Small intestine (tissue), 16 donors: ENCODE measurements around the gene HAUS6. TPM values are rescaled to one million over a fixed set of nuclear protein-coding genes. Genes with fewer than 3 reads are reported as not detected.
"Not testable (repeated sequence)": the region's sequence is repeated elsewhere in the genome, so short reads cannot be mapped to it uniquely, and the experiment has no call there.

Experiments used
- DNase-seq, 2 donors: peaks; one replicate each; pipeline versions ENCODE4 v3.0.0 to v3.0.0-alpha.2; 2013
- FAIRE-seq: peaks from 2 replicates; lab custom pipeline; 2012; peaks lifted over from hg19 to GRCh38; lab: Jason Lieb, UNC
- H3K27ac ChIP-seq, 3 donors: one replicate each; pipeline ENCODE4 v1.5.1; 2013; ENCODE audit warnings: low read length in 2 of 3, mild to moderate bottlenecking in 2 of 3, control low read depth in 1 of 3, inconsistent platforms in 1 of 3, low read depth in 1 of 3, moderate library complexity in 1 of 3
- H3K27me3 ChIP-seq, 3 donors: one replicate each; pipeline ENCODE4 v1.6.1; 2013; ENCODE audit warnings: low read length in 3 of 3, inconsistent platforms in 1 of 3; ENCODE audit not compliant: control insufficient read depth in 3 of 3, insufficient read depth in 3 of 3
- H3K36me3 ChIP-seq, 3 donors: one replicate each; pipeline ENCODE4 v1.6.1; 2013; ENCODE audit warnings: low read length in 3 of 3, inconsistent platforms in 1 of 3, low read depth in 1 of 3, mild to moderate bottlenecking in 1 of 3, moderate library complexity in 1 of 3; ENCODE audit not compliant: control insufficient read depth in 3 of 3, insufficient read depth in 2 of 3
- H3K4me1 ChIP-seq, 3 donors: one replicate each; pipeline ENCODE4 v1.6.1; 2013; ENCODE audit warnings: low read length in 2 of 3, inconsistent platforms in 1 of 3, low read depth in 1 of 3, mild to moderate bottlenecking in 1 of 3, moderate library complexity in 1 of 3; ENCODE audit not compliant: control insufficient read depth in 3 of 3, insufficient read depth in 2 of 3
- H3K4me3 ChIP-seq, 3 donors: one replicate each; pipeline ENCODE4 v1.5.1; 2013; ENCODE audit warnings: low read length in 3 of 3, control low read depth in 1 of 3, inconsistent platforms in 1 of 3, low read depth in 1 of 3, mild to moderate bottlenecking in 1 of 3, moderate library complexity in 1 of 3
- H3K9me3 ChIP-seq, 2 donors: one replicate each; pipeline ENCODE4 v1.6.1; 2013; ENCODE audit warnings: low read depth in 1 of 2, low read length in 1 of 2; ENCODE audit not compliant: control insufficient read depth in 2 of 2, insufficient read depth in 1 of 2
- WGBS, 3 donors: extraction: QIAGEN DNeasy Blood & Tissue Kit; methylation state at CpG; one replicate each; pipeline ENCODE4 v1.1.7; 2013; 5-methylcytosine and 5-hydroxymethylcytosine counted together
- long read RNA-seq, 10 donors: transcript quantifications; one replicate each; lab custom pipeline, GENCODE V29; 2026
- polyA plus RNA-seq, 4 donors: library from polyadenylated mRNA; stranded (reverse) in 3 of 4; unstranded in 1 of 4; fragments of 200-250 nt in 3 of 4; fragments of 120-200 nt in 1 of 4; gene quantifications; one replicate each; pipeline versions ENCODE4 v1.2.1 to v1.2.3, GENCODE V29; 2013
- donor health status: healthy with polysubstance abuse.
- donor health status: control.
- donor health status: control.
- donor health status: Bipolar disorder and iron deficiency.
- donor health status: healthy.

HAUS6 gene, protein sequence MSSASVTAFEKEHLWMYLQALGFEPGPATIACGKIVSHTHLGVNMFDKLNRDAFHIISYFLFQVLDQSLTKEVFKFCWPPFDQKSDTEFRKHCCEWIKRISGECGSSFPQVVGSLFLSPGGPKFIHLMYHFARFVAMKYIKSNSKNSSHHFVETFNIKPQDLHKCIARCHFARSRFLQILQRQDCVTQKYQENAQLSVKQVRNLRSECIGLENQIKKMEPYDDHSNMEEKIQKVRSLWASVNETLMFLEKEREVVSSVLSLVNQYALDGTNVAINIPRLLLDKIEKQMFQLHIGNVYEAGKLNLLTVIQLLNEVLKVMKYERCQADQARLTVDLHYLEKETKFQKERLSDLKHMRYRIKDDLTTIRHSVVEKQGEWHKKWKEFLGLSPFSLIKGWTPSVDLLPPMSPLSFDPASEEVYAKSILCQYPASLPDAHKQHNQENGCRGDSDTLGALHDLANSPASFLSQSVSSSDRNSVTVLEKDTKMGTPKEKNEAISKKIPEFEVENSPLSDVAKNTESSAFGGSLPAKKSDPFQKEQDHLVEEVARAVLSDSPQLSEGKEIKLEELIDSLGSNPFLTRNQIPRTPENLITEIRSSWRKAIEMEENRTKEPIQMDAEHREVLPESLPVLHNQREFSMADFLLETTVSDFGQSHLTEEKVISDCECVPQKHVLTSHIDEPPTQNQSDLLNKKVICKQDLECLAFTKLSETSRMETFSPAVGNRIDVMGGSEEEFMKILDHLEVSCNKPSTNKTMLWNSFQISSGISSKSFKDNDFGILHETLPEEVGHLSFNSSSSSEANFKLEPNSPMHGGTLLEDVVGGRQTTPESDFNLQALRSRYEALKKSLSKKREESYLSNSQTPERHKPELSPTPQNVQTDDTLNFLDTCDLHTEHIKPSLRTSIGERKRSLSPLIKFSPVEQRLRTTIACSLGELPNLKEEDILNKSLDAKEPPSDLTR
- 1 to 10 TPM; 2.7 to 9.2 (median 3.8) TPM for polyA plus RNA-seq
- long read RNA-seq, donor 1, full-length matches to known transcripts, result 2 of 2 reads
- long read RNA-seq, donor 1, partial matches to known transcripts, result 0 of 2 reads
- long read RNA-seq, donor 1, other reads (novel, unspliced or antisense), result 0 of 2 reads
- long read RNA-seq, donor 2, full-length matches to known transcripts, result 1 of 1 reads
- long read RNA-seq, donor 2, partial matches to known transcripts, result 0 of 1 reads
- long read RNA-seq, donor 2, other reads (novel, unspliced or antisense), result 0 of 1 reads
- long read RNA-seq, donor 3, full-length matches to known transcripts, result 1 of 1 reads
- long read RNA-seq, donor 3, partial matches to known transcripts, result 0 of 1 reads
- long read RNA-seq, donor 3, other reads (novel, unspliced or antisense), result 0 of 1 reads
- long read RNA-seq, donor 4, result 0 reads
- long read RNA-seq, donor 5, result 0 reads
- long read RNA-seq, donor 6, full-length matches to known transcripts, result 1 of 1 reads
- long read RNA-seq, donor 6, partial matches to known transcripts, result 0 of 1 reads
- long read RNA-seq, donor 6, other reads (novel, unspliced or antisense), result 0 of 1 reads
- long read RNA-seq, donor 7, result 0 reads
- long read RNA-seq, donor 8, result 0 reads
- long read RNA-seq, donor 9, result 0 reads
- long read RNA-seq, donor 10, result 0 reads

DNA sequence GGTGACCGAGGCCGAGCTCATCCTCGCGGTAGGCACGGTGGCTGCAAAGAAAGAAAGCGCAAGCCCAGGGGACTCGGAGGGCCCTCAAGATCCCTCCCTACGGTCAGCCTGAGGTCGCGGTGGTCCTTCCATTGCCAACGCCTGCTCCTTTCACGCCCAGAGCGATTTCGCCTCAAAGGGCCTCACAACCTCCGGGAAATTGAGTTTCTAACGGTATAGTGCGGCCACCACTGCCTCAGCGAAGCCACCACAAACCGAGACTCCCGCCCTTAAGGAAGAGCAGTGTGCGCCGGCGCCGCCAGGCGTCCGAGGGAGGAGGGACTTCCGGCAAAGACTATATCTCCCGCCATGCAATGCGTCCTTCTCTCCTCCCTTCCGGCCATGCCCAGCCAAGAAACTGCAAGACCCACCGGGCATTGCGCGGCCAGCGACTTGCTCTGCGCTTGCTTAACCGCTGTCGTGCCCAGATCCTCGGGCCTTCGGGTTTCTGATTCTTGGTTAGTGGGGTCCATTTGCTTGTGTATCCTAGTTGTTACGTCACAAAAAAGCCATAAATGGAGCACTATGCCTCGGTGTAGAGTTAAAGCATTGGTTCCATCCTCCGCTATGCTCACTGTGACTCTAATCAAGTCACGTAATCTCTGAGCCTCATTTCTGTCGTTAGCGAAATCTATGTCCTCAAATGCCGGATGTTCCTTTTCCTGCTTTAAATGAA is at the start of gene HAUS6:
HAUS6 (minus strand) TSS at position 274 of the 715 bp plus-strand sequence; CDS start at position 21, 253 bp downstream.
- Histone ChIP-seq H3K4me1 (peaks cover 0 to 5% (median 5%) of the 10 kb centered on the region in 3 donors), H3K36me3 (peaks cover 0 to 12% (median 0%) of the 10 kb centered on the region in 3 donors), H3K9me3 (no peaks in the 10 kb centered on the region), H3K4me3 (peak within 1 kb of the TSS; percentile 71 to 82 (median 72)), H3K27ac (peak within 1 kb of the TSS; percentile 52 to 98 (median 80)), H3K27me3 (no peaks in the 10 kb centered on the region)
- 6 to 7% (median 7%) methylated on average over 44 to 46 of the region's 46 CpGs for WGBS, 3 donors
- FAIRE-seq (no peak), DNase-seq (peak; percentile 98)

DNA sequence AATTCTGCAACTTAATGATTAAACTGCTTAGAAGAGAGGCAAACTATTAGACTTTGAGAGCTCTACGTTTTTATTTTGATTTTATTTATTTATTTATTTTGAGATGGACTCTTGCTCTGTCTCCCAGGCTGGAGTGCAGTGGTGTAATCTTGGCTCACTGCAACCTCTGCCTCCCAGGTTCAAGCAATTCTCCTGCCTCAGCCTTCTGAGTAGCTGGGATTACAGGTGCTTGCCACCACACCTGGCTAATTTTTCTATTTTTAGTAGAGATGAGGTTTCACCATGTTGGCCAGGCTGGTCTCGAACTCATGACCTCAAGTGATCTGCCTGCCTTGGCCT is 49.4 kb upstream of the HAUS6 start:
- H3K27me3 ChIP-seq, DNase-seq, H3K4me3 ChIP-seq, H3K36me3 ChIP-seq, H3K9me3 ChIP-seq, FAIRE-seq: not testable (repeated sequence)
- 13 to 52% (median 31%) methylated on average over 2 of the region's 2 CpGs for WGBS, 3 donors
- Histone ChIP-seq H3K27ac (peak overlapping the region in 2 of 3 donors; percentile 27 to 90), H3K4me1 (peaks cover 0 to 41% (median 2%) of the 10 kb centered on the region in 3 donors)

DNA sequence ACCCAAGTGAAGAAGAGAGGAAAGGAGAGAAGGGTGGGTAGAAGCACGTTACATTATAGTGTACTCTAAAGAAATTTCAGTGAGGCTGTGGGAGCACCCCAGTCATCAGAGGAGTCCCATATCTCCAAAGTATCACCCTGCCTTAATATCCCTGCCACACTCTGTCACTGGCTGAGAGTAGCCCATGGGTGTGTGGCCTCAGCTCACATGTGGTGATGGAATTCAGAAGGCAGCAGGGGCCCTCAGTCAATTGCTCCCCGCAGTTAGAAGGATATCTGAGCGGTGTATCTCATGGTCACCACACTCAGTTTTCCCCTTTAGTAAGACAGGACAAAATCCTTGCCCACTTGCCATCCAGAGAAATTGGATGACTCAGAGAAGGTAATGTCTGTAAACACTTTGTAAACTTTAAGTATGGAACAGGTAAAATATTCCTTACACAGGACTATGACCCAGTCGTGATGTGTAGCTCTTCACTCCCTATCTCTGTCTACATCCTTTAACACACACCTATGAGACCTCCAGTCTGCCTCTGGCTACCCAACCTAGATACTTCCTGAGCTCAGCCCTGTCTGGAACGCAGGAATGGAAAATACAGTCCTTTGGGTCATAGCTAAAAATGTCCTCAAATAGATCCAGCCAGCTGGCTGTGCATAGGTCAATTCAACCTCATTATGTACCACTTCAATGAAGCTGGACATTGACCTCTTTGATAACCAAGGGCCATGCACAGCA is 48.9 kb upstream of the HAUS6 start:
- DNase-seq (peak; percentile 86 to 93), FAIRE-seq (no peak)
- H3K4me3 ChIP-seq, result no peak overlapping the region
- no peaks in the 10 kb centered on the region for H3K36me3 ChIP-seq
- peaks cover 0 to 41% (median 2%) of the 10 kb centered on the region in 3 donors for H3K4me1 ChIP-seq
- H3K27me3 ChIP-seq, result no peaks in the 10 kb centered on the region
- H3K9me3 ChIP-seq, result no peaks in the 10 kb centered on the region
- WGBS, 3 donors, result 22 to 64% (median 39%) methylated on average over 5 of the region's 5 CpGs
- H3K27ac ChIP-seq, result peak overlapping the region; percentile 58 to 90 (median 83)

DNA sequence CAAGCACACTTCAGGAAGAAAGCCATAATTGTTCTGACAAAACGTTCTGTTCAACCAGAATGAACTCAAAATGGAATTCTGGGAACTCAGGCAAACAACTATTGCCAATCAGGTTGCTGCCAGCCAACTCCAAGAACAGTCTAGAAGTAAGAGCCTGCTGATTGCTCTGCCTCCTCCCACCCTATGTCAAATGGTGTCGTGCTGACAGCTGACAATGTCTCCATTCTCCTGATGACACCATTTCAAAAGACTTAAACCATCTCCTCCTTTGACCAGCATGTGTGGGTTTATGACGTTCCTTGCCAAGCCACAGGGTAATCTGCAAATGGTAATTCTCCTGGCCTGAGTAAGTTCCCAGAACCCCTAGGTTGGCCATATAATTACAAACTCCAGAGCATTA is 46.5 kb upstream of the HAUS6 start:
- no peaks in the 10 kb centered on the region for H3K9me3 ChIP-seq
- peaks cover 0 to 21% (median 2%) of the 10 kb centered on the region in 3 donors for H3K4me1 ChIP-seq
- WGBS, 3 donors, result 62 to 69% (median 64%) methylated on average over 3 of the region's 3 CpGs
- no peak overlapping the region for H3K4me3 ChIP-seq
- no peak for DNase-seq
- H3K27ac ChIP-seq, result no peak overlapping the region
- H3K27me3 ChIP-seq, result no peaks in the 10 kb centered on the region
- H3K36me3 ChIP-seq, result no peaks in the 10 kb centered on the region
- no peak for FAIRE-seq

DNA sequence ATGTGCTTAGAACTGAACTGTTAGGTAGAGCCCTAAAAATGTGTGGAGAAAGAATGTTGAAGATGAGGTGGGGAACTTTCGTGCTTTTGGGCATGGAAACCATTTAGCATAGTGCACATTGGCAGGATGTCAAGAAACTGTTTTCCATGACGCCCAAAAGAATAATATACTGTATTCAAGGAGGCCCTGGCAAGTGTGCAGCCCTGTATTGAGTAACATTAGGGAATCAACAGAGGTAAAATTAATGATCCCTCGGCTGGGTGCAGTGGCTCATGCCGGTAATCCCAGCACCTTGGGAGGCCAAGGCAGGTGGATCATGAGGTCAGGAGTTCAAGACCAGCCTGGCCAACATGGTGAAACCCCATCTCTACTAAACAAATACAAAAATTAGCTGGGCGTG is 45.5 kb upstream of the HAUS6 start:
- DNase-seq, result no peak
- H3K27ac ChIP-seq, result no peak overlapping the region
- no peaks in the 10 kb centered on the region for H3K9me3 ChIP-seq
- 53 to 69% (median 53%) methylated on average over 5 of the region's 5 CpGs for WGBS, 3 donors
- peaks cover 0 to 20% (median 2%) of the 10 kb centered on the region in 3 donors for H3K4me1 ChIP-seq
- no peak overlapping the region for H3K4me3 ChIP-seq
- H3K36me3 ChIP-seq, result no peaks in the 10 kb centered on the region
- FAIRE-seq, result no peak
- no peaks in the 10 kb centered on the region for H3K27me3 ChIP-seq

DNA sequence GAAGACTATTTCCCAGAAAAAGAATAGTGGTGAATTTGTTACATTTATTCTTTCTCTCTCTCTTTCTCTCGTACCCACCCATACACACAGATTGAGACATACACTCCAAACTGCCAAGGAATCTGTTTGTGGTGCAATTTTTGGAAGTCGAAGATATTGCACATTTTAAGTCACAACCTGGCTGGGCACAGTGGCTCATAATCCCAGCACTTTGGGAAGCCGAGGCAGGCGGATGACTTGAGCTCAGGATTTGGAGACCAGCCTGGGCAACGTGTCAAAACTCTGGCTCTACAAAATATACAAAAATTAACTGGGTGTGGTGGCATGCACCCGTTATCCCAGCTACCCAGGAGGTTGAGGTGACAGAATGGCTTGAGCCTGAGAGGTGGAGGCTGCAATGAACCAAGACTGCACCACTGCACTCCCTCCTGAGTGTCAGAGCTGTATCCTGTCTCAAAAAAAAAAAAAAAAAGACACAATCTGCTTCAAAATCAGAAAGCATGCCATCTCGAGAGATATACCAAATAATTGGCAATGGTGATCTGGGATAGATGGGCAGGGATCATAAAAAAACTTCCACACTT is 43.8 kb upstream of the HAUS6 start:
- no peaks in the 10 kb centered on the region for H3K36me3 ChIP-seq
- H3K4me1 ChIP-seq, result peaks cover 0 to 13% (median 2%) of the 10 kb centered on the region in 3 donors
- H3K9me3 ChIP-seq, result no peaks in the 10 kb centered on the region
- H3K27ac ChIP-seq, result no peak overlapping the region
- WGBS, 3 donors, result 79 to 81% (median 81%) methylated on average over 7 of the region's 7 CpGs
- H3K4me3 ChIP-seq, result no peak overlapping the region
- DNase-seq, result no peak
- H3K27me3 ChIP-seq, result no peaks in the 10 kb centered on the region
- no peak for FAIRE-seq
